ENCODE measurements around the gene HAUS7.

- no peak for TF ChIP-seq POLR2AphosphoS5 (IDR thresholded peaks at IDR 0.05)
- no peak for TF ChIP-seq CTCF (IDR thresholded peaks at IDR 0.05)
Measured at GRCh38 chrX:153447581-153447960, 22.8 kb downstream of the HAUS7 start.

Measured in transverse colon (tissue), 4 donors.